Vagina (tissue), 2 donors: ENCODE results near the gene MAN1A1.

Experiments used
- CTCF ChIP-seq, 3 experiments: fragments of 450-650 bp in 2 of 3; fragments of 200-600 bp in 1 of 3; sonication (generic) in 1 of 3; IDR thresholded peaks; one replicate each; pipeline ENCODE4 v1.5.1; 2017 to 2019; ENCODE audit warnings: antibody characterized with exemption in 3 of 3, mild to moderate bottlenecking in 2 of 3, moderate library complexity in 2 of 3
- POLR2A ChIP-seq, 2 donors: fragments of 450-650 bp; IDR thresholded peaks; one replicate each; pipeline ENCODE4 v1.6.1; 2017; ENCODE audit warnings: antibody characterized with exemption in 2 of 2, mild to moderate bottlenecking in 2 of 2, moderate library complexity in 2 of 2
- POLR2AphosphoS5 ChIP-seq, 2 donors: sonication (generic); formaldehyde crosslinking; IDR thresholded peaks; one replicate each; pipeline ENCODE4 v1.9.0; 2017; ENCODE audit warnings: antibody characterized with exemption in 2 of 2, mild to moderate bottlenecking in 2 of 2, low read depth in 1 of 2; ENCODE audit not compliant: insufficient read depth in 1 of 2

- no peak for TF ChIP-seq CTCF (IDR thresholded peaks at IDR 0.05)
- TF ChIP-seq POLR2A (IDR thresholded peaks at IDR 0.05) = no peak
- TF ChIP-seq POLR2AphosphoS5 (IDR thresholded peaks at IDR 0.05; ENCODE audit: insufficient read depth in 1 of 2, low read depth in 1 of 2) = no peak
Measured at GRCh38 chr6:119171088-119171841, 178.3 kb downstream of the MAN1A1 start.
